KMS-11 (cell line): ENCODE results near the gene FBXO34.

ENCODE experiments used
- H2AFZ ChIP-seq: fragments of 200-600 bp; sonication (generic); 2 replicates; pipeline ENCODE4 v1.6.1; 2016; ENCODE audit warnings: antibody characterized with exemption, mixed run types, low read depth
- H3K27ac ChIP-seq: fragments of 200-600 bp; sonication (generic); 2 replicates; pipeline ENCODE4 v1.6.1; 2016; ENCODE audit warnings: mild to moderate bottlenecking, mixed run types
- H3K27me3 ChIP-seq: fragments of 200-600 bp; sonication (generic); 2 replicates; pipeline ENCODE4 v1.6.1; 2017; ENCODE audit warnings: mild to moderate bottlenecking, low read depth, mixed run types, moderate library complexity; ENCODE audit not compliant: insufficient read depth
- H3K36me3 ChIP-seq: fragments of 200-600 bp; sonication (generic); 2 replicates; pipeline ENCODE4 v1.6.1; 2017; ENCODE audit warnings: mild to moderate bottlenecking, mixed run types; ENCODE audit not compliant: insufficient read depth
- H3K4me1 ChIP-seq: fragments of 200-600 bp; sonication (generic); 2 replicates; pipeline ENCODE4 v1.6.1; 2016; ENCODE audit warnings: mild to moderate bottlenecking, low read depth, mixed run types; ENCODE audit not compliant: poor library complexity, severe bottlenecking
- H3K4me2 ChIP-seq: fragments of 200-600 bp; sonication (generic); 2 replicates; pipeline ENCODE4 v1.7.0; 2016; ENCODE audit warnings: mild to moderate bottlenecking, mixed run types
- H3K4me3 ChIP-seq: fragments of 200-600 bp; sonication (generic); IDR thresholded peaks from 2 replicates; pipeline ENCODE4 v1.6.1; 2017; ENCODE audit warnings: low read depth, low read length, mixed read lengths; ENCODE audit not compliant: insufficient read depth
- H3K79me2 ChIP-seq: fragments of 200-600 bp; sonication (generic); 2 replicates; pipeline ENCODE4 v1.6.1; 2016; ENCODE audit warnings: low read depth, mixed run types; ENCODE audit not compliant: insufficient read depth
- H3K9ac ChIP-seq: fragments of 200-600 bp; sonication (generic); 2 replicates; pipeline ENCODE4 v1.6.1; 2016; ENCODE audit warnings: mild to moderate bottlenecking, mixed run types
- H4K20me1 ChIP-seq: fragments of 200-600 bp; sonication (generic); 2 replicates; pipeline ENCODE4 v1.6.1; 2016; ENCODE audit warnings: mild to moderate bottlenecking, mixed run types; ENCODE audit not compliant: insufficient read depth
- CTCF ChIP-seq: fragments of 200-600 bp; sonication (generic); conservative IDR thresholded peaks from 2 replicates; pipeline ENCODE4 v1.6.1; 2017; ENCODE audit warnings: low read depth, mild to moderate bottlenecking, antibody characterized with exemption, low read length, moderate library complexity, mixed read lengths

Gene FBXO34

GRCh38 chr14:55233591-55233990 is 37.6 kb upstream of the FBXO34 start:
- no peak overlapping the region for H3K4me3 ChIP-seq
- no peak for TF ChIP-seq CTCF
- H3K79me2 ChIP-seq: no peaks in the 10 kb centered on the region
- H2AFZ ChIP-seq: no peak overlapping the region
- H3K9ac ChIP-seq: no peak overlapping the region
- no peak overlapping the region for H3K4me2 ChIP-seq
- no peaks in the 10 kb centered on the region for H3K4me1 ChIP-seq
- H3K27ac ChIP-seq: no peak overlapping the region
- H4K20me1 ChIP-seq: no peaks in the 10 kb centered on the region
- H3K27me3 ChIP-seq: no peaks in the 10 kb centered on the region
- no peaks in the 10 kb centered on the region for H3K36me3 ChIP-seq

GRCh38 chr14:55238019-55238680 is 33.1 kb upstream of the FBXO34 start:
- no peak for TF ChIP-seq CTCF
- no peaks in the 10 kb centered on the region for H3K27me3 ChIP-seq
- no peaks in the 10 kb centered on the region for H3K79me2 ChIP-seq
- H3K27ac ChIP-seq: no peak overlapping the region
- no peaks in the 10 kb centered on the region for H3K4me1 ChIP-seq
- no peaks in the 10 kb centered on the region for H3K36me3 ChIP-seq
- H3K4me2 ChIP-seq: no peak overlapping the region
- H3K4me3 ChIP-seq: no peak overlapping the region
- no peak overlapping the region for H3K9ac ChIP-seq
- no peaks in the 10 kb centered on the region for H4K20me1 ChIP-seq
- no peak overlapping the region for H2AFZ ChIP-seq

- Histone ChIP-seq H3K36me3 (no peaks in the 10 kb centered on the region), H3K4me3 (no peak overlapping the region), H4K20me1 (no peaks in the 10 kb centered on the region), H3K9ac (no peak overlapping the region), H3K4me1 (no peaks in the 10 kb centered on the region), H3K4me2 (no peak overlapping the region), H3K79me2 (no peaks in the 10 kb centered on the region), H3K27me3 (no peaks in the 10 kb centered on the region), H2AFZ (no peak overlapping the region), H3K27ac (no peak overlapping the region)
- TF ChIP-seq CTCF: no peak
Observed at GRCh38 chr14:55239320-55239719, 31.9 kb upstream of the FBXO34 start.

GRCh38 chr14:55240526-55241178 is 30.6 kb upstream of the FBXO34 start:
- H3K4me3 ChIP-seq: no peak overlapping the region
- no peaks in the 10 kb centered on the region for H3K79me2 ChIP-seq
- TF ChIP-seq CTCF: no peak
- no peak overlapping the region for H3K9ac ChIP-seq
- H3K27me3 ChIP-seq: no peaks in the 10 kb centered on the region
- no peaks in the 10 kb centered on the region for H3K4me1 ChIP-seq
- H3K4me2 ChIP-seq: no peak overlapping the region
- H2AFZ ChIP-seq: no peak overlapping the region
- no peaks in the 10 kb centered on the region for H3K36me3 ChIP-seq
- no peaks in the 10 kb centered on the region for H4K20me1 ChIP-seq
- H3K27ac ChIP-seq: no peak overlapping the region
